ENCODE results near the gene PNCK. TPM values are rescaled to one million over a fixed set of nuclear protein-coding genes. Genes with fewer than 3 reads are reported as not detected.

The PNCK gene
- total RNA-seq, 1 donor, result 0.36 TPM

Small RNAs within 50 kb of the gene (small RNA-seq; reads per million reads assigned to genes)
- gene RN7SL687P, result not detected

Other genes starting within 250 kb of the PNCK start
- 3.3 and 3.5 TPM in 2 replicates for gene TREX2, start 227.8 kb downstream of the PNCK start, total RNA-seq
- gene HAUS7, start 203.2 kb downstream of the PNCK start, total RNA-seq, result 8.3 and 14.1 TPM in 2 replicates
- 139 and 210 TPM in 2 replicates for gene BGN, start 178.8 kb downstream of the PNCK start, total RNA-seq
- gene ATP2B3, start 156.2 kb downstream of the PNCK start, total RNA-seq, result under 0.01 TPM in 1 of 2 replicates, not detected in the other
- 29.3 and 33.0 TPM in 2 replicates for gene CCNQ, start 74.7 kb downstream of the PNCK start, total RNA-seq
- gene DUSP9, start 26.6 kb downstream of the PNCK start, total RNA-seq, result under 0.01 TPM in 2 replicates
- gene SLC6A8, start 14.1 kb upstream of the PNCK start, total RNA-seq, result 15.3 and 19.5 TPM in 2 replicates
- gene BCAP31, start 50.6 kb upstream of the PNCK start, total RNA-seq, result 114 and 118 TPM in 2 replicates
- gene ABCD1, start 51.0 kb upstream of the PNCK start, total RNA-seq, result 14.1 and 16.3 TPM in 2 replicates
- gene PLXNB3, start 90.4 kb upstream of the PNCK start, total RNA-seq, result 2.7 and 4.3 TPM in 2 replicates
- gene SRPK3, start 107.2 kb upstream of the PNCK start, total RNA-seq, result 0.36 TPM in 1 of 2 replicates, not detected in the other
- 40.2 and 42.7 TPM in 2 replicates for gene IDH3G, start 120.6 kb upstream of the PNCK start, total RNA-seq
- 156 and 172 TPM in 2 replicates for gene SSR4, start 120.9 kb upstream of the PNCK start, total RNA-seq
- gene PDZD4, start 156.7 kb upstream of the PNCK start, total RNA-seq, result under 0.01 TPM in 2 replicates
- under 0.01 TPM in 2 replicates for gene L1CAM, start 212.4 kb upstream of the PNCK start, total RNA-seq
- gene AVPR2, start 230.9 kb upstream of the PNCK start, total RNA-seq, result not detected in 2 replicates